ENCODE data around the gene TRMT10A. TPM values are rescaled to one million over a fixed set of nuclear protein-coding genes. Genes with fewer than 3 reads are reported as not detected.

Gene TRMT10A
- total RNA-seq, 2 donors from 2014 or later = 6.1 to 9.1 TPM

DNA sequence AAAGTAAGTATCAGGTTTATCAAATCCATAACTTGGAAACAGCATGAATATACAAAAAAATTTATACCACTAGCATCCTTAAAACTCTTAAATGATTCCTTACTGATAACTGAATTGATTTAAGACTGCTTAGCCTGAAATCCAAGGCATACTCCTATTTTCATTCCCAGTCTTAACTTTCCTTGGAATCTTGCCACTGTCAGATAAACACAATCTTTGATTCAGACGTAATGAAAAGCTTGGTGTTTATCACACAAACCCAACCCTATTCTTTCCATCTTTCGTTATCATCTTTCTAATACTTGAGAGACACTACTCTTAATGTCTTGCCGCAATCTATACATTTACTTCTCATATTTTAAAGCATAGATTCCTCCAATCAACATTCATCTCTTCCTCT is 33.9 kb downstream of the TRMT10A start:
- H3K9me3 Mint-ChIP-seq = no peaks in the 10 kb centered on the region
- no peaks in the 10 kb centered on the region for H3K4me1 Mint-ChIP-seq (ENCODE audit: low read depth)
- peaks cover 7% of the 10 kb centered on the region for H3K27me3 Mint-ChIP-seq (ENCODE audit: low read depth)
- no peak for DNase-seq
- no peaks in the 10 kb centered on the region for H3K36me3 Mint-ChIP-seq (ENCODE audit: insufficient read depth in 2 of 2)
- no peak overlapping the region for H3K27ac Mint-ChIP-seq
- H3K4me3 Mint-ChIP-seq = no peak overlapping the region
- no peak for ATAC-seq (replicated peaks in 1 of 2)

DNA sequence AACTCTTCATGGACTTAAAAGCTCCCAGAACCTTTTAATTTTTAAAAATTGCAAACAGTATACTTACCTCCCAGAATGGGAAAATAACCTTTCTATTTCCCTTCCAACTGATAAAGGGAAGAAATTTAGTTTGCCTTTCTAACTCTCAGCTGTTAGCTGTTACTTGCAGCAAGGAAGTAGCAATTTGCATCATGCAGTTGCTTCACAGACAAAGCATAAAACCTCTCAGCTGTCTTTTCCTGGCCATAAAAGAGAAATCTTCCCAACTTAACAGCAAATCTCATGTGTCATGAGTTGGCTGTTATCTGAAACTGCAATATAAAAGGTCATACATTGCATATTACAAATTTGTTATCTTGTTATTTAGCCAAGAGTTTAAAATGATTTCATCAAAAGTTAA is 34.6 kb downstream of the TRMT10A start:
- no peak overlapping the region for H3K4me3 Mint-ChIP-seq
- DNase-seq = no peak
- H3K36me3 Mint-ChIP-seq (ENCODE audit: insufficient read depth in 2 of 2) = no peaks in the 10 kb centered on the region
- H3K27ac Mint-ChIP-seq = no peak overlapping the region
- no peaks in the 10 kb centered on the region for H3K4me1 Mint-ChIP-seq (ENCODE audit: low read depth)
- ATAC-seq (replicated peaks in 1 of 2) = no peak
- peaks cover 7% of the 10 kb centered on the region for H3K27me3 Mint-ChIP-seq (ENCODE audit: low read depth)
- H3K9me3 Mint-ChIP-seq = no peaks in the 10 kb centered on the region

DNA sequence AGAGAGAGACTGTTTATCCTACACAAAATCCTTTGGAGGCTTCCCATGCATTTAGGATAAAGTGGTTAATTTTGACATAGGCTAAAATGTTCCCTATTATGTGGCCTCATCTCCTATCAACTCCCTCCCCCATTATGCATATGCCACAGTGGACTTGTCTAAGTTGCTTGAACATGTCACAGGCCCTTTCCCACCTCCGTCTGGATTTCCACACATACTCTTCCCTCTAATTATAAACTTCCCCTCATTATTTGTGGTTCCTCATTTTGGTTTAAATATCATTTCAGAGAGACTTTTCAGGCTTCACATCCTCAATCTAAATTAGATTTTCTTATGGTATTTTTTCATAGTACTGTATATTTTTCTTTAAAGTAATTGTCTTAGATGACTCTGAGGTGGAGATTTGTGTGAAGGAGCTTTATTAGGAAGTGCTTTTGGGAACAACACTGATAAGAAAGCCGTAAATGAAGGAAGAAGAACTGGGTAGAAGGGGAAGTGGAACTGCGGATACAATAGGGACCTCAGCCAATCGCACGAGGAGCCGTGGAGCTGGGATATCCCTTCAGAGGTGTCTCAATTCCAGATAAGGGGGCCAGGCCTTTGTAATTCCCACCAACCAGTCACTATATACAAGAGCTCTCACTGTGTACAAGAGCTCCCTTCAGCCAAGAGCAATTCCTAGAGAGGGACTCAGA is 45.1 kb downstream of the TRMT10A start:
- H3K36me3 Mint-ChIP-seq (ENCODE audit: insufficient read depth in 2 of 2) = no peaks in the 10 kb centered on the region
- no peak overlapping the region for H3K4me3 Mint-ChIP-seq
- no peaks in the 10 kb centered on the region for H3K9me3 Mint-ChIP-seq

DNA sequence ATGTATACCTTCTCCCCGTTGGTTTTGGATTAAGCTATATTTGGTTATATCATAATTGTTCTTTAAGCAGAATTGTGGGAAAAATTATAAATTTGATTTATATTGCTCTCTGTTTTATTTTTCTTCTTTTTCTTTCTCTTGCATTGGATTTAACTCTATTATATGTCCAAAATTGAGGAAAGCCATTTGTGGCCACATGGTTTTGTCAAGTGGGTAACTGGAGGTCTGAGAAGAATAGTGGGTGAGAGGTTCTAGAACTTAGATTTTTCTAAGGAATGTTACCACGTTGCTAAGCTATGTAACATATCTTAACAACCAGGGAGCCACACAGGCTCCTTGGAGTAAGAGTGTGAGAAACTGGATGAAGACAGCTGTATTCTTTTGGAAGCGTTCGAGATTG is 53.1 kb downstream of the TRMT10A start, which contains the start of gene C4orf17:
TSS of gene C4orf17 (plus strand) at position 301 of the 400 bp plus-strand sequence. CDS start 2,061 bp downstream, outside the sequence.
- no peak within 1 kb of the TSS for H3K27ac Mint-ChIP-seq
- no peaks in the 10 kb centered on the region for H3K9me3 Mint-ChIP-seq
- H3K4me3 Mint-ChIP-seq = no peak within 1 kb of the TSS
- H3K4me1 Mint-ChIP-seq (ENCODE audit: low read depth) = peaks cover 30% of the 10 kb centered on the region
- no peak for DNase-seq
- H3K36me3 Mint-ChIP-seq (ENCODE audit: insufficient read depth in 2 of 2) = peaks cover 0 to 4% of the 10 kb centered on the region in 2 donors
- H3K27me3 Mint-ChIP-seq (ENCODE audit: low read depth) = no peaks in the 10 kb centered on the region
- ATAC-seq (replicated peaks in 1 of 2) = no peak

More for the DNA sequence above, 45.1 kb downstream of the TRMT10A start:
- DNase-seq = no peak
- no peaks in the 10 kb centered on the region for H3K27me3 Mint-ChIP-seq (ENCODE audit: low read depth)
- H3K27ac Mint-ChIP-seq = no peak overlapping the region
- no peak for ATAC-seq (replicated peaks in 1 of 2)
- no peaks in the 10 kb centered on the region for H3K4me1 Mint-ChIP-seq (ENCODE audit: low read depth)

DNA sequence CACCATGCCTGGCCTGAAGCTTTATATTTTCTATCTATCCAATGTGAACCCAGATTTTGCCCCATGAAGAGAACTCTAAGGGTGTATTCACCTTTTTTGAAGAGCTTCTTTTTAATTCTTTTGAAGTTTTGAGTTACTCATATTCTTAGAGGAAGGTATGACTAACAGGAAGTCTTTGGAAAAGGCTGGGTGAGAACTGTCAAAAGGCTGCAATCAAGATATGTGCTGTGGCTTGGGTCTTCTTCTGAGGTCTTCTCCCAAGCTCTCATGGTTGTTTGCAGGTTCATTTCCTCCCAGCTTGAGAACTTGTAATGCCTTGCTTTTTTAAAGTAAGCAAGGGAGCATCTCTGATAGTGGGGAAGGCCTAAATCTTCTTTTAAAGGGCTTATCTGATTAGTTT is 56.1 kb downstream of the TRMT10A start:
- Mint-ChIP-seq H3K27me3 (ENCODE audit: low read depth) (no peaks in the 10 kb centered on the region), H3K27ac (peak overlapping the region; percentile 82), H3K36me3 (ENCODE audit: insufficient read depth in 2 of 2) (peaks cover 3 to 4% of the 10 kb centered on the region in 2 donors), H3K4me3 (peak overlapping the region; percentile 13 to 63), H3K4me1 (ENCODE audit: low read depth) (peaks cover 44% of the 10 kb centered on the region), H3K9me3 (no peaks in the 10 kb centered on the region)
- DNase-seq (peak; percentile 38 to 52), ATAC-seq (replicated peaks in 1 of 2) (peak; percentile 96)

DNA sequence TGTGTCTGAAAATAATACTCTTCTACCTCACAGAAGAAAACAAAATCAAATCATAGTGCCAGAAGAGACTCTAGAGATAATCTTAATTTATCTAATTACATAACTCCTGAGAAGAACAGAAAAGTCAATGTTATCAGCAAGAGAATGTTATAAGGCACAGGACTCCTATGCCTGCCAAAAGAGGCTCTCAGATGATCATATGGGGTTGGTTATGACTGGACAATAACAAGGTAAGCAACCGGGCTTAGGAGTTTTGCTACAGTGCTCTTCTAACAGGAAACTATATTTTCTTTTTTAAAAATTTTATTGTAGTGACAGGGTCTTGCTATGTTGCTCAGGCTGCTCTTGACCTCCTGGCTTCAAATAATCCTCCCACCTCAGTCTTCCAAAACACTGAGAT is 56.5 kb downstream of the TRMT10A start:
- ATAC-seq (replicated peaks in 1 of 2) = peak; percentile 69 to 74
- Mint-ChIP-seq H3K27ac (peak overlapping the region; percentile 82), H3K27me3 (ENCODE audit: low read depth) (no peaks in the 10 kb centered on the region), H3K9me3 (no peaks in the 10 kb centered on the region), H3K4me1 (ENCODE audit: low read depth) (peaks cover 44% of the 10 kb centered on the region), H3K4me3 (peak overlapping the region; percentile 13 to 63), H3K36me3 (ENCODE audit: insufficient read depth in 2 of 2) (peaks cover 3 to 4% of the 10 kb centered on the region in 2 donors)
- DNase-seq = peak; percentile 1

DNA sequence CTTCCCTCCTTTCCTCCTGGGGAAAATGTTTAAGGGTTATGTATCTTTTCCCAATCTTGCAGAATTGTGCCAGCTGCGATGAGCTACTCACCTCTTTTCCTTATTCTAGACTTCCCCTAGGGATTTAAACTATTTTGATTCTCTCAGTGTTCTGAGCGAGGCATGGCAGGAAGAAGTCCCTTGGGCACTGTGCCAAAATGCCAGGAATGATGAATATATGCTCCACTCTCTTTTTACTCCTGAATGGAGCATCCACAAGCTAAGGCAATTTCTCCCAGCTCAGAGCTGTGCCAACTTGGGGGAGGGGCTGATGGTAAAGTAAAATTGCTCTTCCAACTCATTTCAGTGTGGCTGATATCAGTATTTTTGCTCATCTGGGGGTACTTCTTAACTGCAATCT is 57.1 kb downstream of the TRMT10A start:
- Mint-ChIP-seq H3K4me1 (ENCODE audit: low read depth) (peaks cover 44% of the 10 kb centered on the region), H3K27ac (peak overlapping the region; percentile 82), H3K4me3 (peak overlapping the region in 1 of 2 donors; percentile 63), H3K36me3 (ENCODE audit: insufficient read depth in 2 of 2) (peaks cover 3 to 4% of the 10 kb centered on the region in 2 donors), H3K9me3 (no peaks in the 10 kb centered on the region), H3K27me3 (ENCODE audit: low read depth) (no peaks in the 10 kb centered on the region)
- no peak for ATAC-seq (replicated peaks in 1 of 2)
- DNase-seq = no peak

DNA sequence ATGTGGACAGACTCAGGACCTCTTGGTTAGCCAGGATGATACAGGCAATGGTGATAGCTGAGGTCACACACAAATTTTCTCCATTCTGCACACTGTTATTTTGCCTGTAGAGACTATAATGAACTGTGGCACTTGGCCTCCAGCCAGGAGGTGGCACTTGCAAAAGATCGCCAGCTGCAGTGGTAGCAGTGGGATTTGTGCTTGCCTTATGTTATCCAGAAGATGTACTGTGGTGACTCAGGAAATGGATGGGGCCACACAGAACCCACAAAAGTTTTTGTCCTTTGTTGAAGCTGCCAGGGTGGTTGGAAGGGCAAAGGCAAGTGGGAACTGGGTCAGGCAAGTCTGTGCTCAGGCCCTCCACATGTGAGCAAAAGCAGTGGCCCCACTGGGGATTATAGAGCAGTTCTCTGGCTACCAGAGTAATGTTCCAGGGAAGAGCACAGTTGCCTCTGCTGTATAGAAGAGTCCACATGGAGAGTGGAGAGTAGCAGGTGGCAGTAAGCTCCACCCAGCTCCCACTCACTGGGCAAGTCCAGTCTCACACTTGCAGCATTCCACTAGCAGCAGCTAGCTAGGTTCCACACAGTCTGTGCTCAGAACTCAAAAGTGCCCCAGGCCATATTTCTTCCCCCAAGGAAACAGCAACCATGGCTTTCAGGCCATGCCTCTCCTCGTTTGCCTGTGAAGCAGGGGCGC is 58.9 kb downstream of the TRMT10A start:
- Mint-ChIP-seq H3K4me1 (ENCODE audit: low read depth) (peaks cover 44% of the 10 kb centered on the region), H3K27ac (no peak overlapping the region), H3K9me3 (no peaks in the 10 kb centered on the region), H3K27me3 (ENCODE audit: low read depth) (no peaks in the 10 kb centered on the region), H3K4me3 (no peak overlapping the region), H3K36me3 (ENCODE audit: insufficient read depth in 2 of 2) (peaks cover 3 to 4% of the 10 kb centered on the region in 2 donors)
- DNase-seq = peak in 1 of 2 donors; percentile 2
- no peak for ATAC-seq (replicated peaks in 1 of 2)

Other genes with a start within 250 kb of the TRMT10A start
- not detected for gene ADH1B, start 242.6 kb downstream of the TRMT10A start, total RNA-seq
- not detected for gene ADH1C, start 211.3 kb downstream of the TRMT10A start, total RNA-seq
- gene ADH7, start 128.7 kb downstream of the TRMT10A start, total RNA-seq = not detected
- gene C4orf17, start 53.0 kb downstream of the TRMT10A start, total RNA-seq = under 1 TPM in 1 of 2 donors, not detected in 1; 0.09 TPM
- gene MTTP, start 10.8 kb upstream of the TRMT10A start, total RNA-seq = under 1 TPM; 0.29 to 0.83 TPM
- gene C4orf54, start 93.8 kb upstream of the TRMT10A start, total RNA-seq = not detected